HG02642 (cell line): ENCODE results near the gene PRPS1.
A peak's percentile ranks its signal among the peaks of the same experiment; 100 is the strongest.
"Not testable (repeated sequence)": the region's sequence is repeated elsewhere in the genome, so short reads cannot be mapped to it uniquely, and the experiment has no call there.

Experiments
- ATAC-seq: cut with Tn5 transposase; IDR thresholded peaks from one replicate; pipeline ENCODE4 v1.9.1; 2021; ENCODE audit warnings: mild to moderate bottlenecking; ENCODE audit not compliant: unreplicated experiment, poor library complexity

The PRPS1 gene

DNA sequence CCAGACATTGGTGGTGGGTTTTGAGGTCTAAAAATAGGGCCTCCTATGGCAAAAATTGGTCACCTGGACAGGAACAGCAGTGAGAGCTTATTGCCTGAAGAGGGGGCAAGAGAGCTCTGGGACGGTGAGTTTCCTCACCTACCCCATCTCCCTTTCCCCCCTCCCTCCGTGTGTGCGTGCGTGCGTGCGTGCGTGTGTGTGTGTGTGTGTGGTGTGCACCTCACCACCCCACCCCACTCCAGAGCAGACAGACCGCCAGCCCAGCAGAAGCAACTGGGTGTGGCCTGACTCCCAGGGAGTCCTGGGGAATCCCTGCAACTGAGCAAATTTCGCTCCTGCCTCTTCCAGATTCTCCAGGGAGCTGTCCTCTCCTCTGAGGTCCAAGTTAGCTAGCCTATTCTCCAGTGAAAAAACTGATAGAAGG is 44.7 kb downstream of the PRPS1 start:
- ATAC-seq: peak; percentile 29

DNA sequence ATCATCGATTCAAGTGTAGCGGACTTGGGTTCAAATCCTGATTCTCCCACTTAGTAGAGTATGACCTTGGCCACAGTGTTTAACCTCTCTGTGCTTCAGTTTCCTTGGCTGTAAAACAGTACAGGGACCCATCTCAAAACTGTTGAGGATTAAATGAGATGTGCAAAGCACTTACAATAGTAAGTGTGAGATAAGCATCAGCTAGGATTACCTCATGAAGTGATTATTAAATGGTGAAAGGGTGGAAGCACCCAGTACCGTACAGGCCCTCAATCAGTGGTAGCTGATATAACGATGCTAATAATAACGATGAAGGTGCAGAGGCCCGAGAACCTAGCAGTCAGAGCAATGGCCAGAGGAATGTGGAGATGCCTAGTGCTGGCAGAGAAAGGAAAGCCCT is 45.1 kb downstream of the PRPS1 start:
- no peak for ATAC-seq

GRCh38 chrX:107673933-107674479 is 45.7 kb downstream of the PRPS1 start:
- peak; percentile 90 for ATAC-seq

DNA sequence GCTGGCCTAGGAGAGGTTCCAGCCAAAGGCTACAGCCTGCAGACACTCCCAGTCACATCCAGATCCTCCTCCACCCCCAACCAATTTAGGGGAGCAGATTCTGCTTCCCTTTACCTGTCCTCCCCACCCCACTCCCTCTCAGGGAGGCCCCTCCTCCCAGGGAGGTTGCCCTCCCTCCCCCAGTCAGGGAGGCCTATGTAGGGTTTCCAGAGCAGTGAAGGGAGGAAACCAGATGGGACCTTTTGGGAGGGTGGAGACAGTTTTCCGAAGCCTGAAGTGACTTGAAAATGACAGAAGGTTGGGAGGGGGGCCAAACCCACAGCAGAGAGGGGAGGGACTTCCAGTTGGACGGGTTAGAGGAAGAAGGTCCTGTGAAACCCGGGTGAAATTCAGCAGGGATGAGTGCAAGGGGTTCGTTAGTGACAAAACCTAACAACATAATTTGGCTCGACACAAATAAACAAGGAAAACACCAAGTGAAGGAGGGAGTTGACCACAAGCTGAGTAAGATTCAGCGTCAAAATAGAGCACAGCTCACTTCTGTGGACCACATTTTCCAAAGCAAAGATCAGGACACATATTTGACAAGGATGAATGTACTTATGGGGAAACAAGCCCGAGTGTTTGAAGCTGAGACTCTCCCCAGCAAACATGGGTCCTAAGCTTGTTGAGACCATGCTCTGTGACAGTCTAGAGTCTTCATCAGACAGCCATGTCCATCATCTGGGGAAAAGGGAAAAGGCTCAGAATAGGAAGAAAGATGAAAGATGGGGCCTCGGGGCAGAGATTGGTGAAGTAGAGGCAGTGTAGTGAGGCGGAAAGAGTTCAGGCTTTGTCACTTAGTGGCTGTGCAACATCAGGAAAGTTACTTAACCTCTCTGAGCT is 46.4 kb downstream of the PRPS1 start:
- ATAC-seq: peak; percentile 18

- no peak for ATAC-seq
Measured at GRCh38 chrX:107675365-107675654, 47.0 kb downstream of the PRPS1 start.

- no peak for ATAC-seq
Measured at GRCh38 chrX:107675823-107676555, 47.7 kb downstream of the PRPS1 start.

DNA sequence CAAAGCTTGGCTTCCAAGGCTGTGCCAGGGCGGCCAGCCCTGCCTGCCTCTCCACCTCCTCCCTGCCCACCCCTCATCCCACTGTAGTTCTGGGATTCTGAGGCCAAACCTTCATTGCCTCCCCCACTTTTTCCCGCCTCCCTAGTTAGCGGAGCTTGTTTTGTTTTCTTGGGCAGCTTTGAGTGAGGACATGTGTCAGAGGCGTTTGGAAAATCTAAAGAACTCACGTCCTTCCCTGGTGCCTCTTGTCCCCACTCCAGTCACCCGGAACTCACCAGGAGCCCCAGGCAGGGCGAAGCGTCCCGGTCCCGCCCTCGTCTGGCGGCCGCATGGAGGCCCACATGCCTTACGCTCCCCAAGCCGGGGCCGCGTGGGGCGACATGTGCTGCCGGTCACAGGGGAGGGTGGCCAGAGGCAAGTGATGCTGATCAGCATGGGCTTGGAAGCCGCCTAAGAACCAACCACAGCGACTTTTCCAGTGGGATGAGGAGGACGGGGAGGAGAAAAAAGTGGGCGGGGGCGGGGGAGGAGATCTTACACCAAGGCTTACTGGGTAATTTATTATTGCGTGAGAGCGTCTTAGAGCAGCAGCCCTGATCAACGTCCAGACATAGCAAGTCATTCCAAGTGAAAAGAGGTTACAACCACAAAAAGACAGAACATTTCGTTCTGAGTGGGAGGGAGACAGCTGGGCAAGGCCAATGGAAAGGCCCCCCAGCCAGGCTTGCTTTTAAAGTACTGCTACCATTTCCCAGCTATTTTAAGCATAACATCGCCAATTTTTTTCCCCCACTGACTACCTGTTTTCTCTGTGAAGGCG is 48.5 kb downstream of the PRPS1 start:
- ATAC-seq: peak; percentile 26

GRCh38 chrX:107677501-107677901 is 49.2 kb downstream of the PRPS1 start:
- no peak for ATAC-seq

- ATAC-seq: no peak
Measured at GRCh38 chrX:107677909-107678308, 49.6 kb downstream of the PRPS1 start.

- no peak for ATAC-seq
Measured at GRCh38 chrX:107678957-107679740, 50.8 kb downstream of the PRPS1 start.

DNA sequence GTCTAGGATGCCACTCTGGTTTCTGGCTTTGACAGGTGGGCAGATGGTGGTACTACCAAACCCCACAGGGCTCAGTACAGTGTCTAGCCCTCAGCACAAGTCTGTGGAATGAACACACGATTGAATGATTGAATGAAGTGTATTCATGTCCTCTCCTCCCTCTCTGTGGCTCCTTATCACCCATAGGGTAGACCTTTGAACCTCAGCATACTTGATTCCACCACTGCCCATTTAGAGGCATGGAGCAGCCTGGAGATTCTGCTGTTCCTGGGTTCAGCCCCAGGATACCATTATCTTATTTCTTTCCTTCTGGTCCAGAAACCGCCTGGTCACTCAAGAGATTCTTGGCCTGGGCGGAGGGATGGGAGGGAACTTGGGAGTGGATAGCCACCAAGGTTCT is 53.9 kb downstream of the PRPS1 start:
- no peak for ATAC-seq

DNA sequence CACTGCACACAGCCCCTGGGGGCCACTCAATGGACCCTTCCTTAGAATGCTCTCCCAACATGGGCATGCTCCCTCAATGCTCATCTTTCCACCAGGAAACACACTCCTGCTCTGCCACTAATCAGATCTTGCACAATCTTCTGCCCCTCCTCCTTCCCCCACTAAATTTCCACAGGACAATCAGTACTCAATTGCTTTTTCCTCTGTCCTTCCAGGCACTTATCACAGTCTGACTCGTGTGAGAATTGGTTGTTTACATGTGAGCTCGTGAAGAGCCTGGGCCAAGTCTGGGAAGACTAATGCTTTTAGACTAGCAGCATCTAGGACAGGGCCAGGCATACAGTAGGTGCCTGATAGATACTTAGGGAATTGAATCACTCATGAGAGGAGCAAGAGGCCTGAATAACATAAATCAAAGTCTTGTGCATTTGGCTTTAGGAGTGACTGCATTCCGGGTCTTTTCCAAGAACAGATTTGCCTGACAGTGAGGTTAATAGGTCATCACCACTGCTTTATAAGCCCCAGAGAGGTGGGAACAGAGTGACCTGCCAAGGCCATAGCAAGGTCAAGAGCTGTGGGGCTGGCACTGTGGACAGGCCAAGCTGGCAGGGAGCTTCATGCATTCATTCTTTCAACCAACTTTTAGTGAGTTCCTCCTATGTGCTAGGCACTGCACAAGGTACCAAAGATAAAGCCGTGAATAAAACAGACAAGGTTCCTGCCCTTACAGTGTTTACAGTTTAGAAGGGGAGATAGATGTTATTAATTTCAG is 55.0 kb downstream of the PRPS1 start:
- no peak for ATAC-seq

- ATAC-seq: no peak
Measured at GRCh38 chrX:107683931-107684330, 55.6 kb downstream of the PRPS1 start.

DNA sequence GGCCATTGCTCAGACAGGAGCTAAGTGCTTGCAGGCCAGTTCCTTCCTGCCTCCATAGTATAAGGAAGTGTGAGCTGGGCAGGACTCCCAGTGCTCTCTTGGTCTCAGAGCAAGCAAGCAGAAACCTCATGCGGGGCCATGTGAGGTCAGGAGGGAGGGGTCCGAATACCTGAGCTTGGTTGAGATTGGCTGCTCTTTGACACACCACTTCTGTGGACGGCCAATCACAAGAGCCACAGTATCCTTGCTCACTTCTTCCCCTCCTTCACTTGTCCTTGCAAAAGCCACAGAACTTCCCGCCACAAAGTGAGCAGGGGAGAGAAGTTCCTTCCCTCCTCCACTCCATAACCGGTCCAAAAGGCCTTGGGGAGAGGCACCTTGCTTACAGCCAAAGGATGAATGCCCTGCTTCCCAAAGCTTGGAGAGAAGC is 56.7 kb downstream of the PRPS1 start:
- ATAC-seq: peak; percentile 95

GRCh38 chrX:107685586-107685985 is 57.3 kb downstream of the PRPS1 start:
- ATAC-seq: not testable (repeated sequence)

GRCh38 chrX:107686026-107686425 is 57.7 kb downstream of the PRPS1 start:
- no peak for ATAC-seq

- ATAC-seq: no peak
Measured at GRCh38 chrX:107686792-107687191, 58.5 kb downstream of the PRPS1 start.

- ATAC-seq: no peak
Measured at GRCh38 chrX:107687445-107687844, 59.1 kb downstream of the PRPS1 start.

DNA sequence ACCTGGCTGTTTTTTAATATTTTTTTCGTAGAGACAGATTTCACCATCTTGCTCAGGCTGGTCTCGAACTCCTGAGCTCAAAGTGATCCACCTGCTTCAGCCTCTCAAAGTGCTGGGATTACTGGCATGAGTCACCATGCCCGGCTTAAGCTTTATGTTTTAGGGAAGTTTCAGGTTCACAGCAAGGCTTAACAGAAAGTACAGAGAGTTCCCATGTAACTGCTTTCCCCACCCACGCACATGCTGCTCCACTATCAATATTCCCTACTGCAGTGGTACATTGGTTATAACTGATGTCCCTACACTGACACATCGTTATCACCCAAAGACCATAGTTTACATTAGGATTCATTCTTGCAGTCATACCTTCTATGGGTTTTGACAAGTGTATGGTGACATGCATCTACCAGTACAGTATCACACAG is 62.7 kb downstream of the PRPS1 start:
- no peak for ATAC-seq
